ENCODE measurements around the gene ABCA5. TPM values are rescaled to one million over a fixed set of nuclear protein-coding genes. Genes with fewer than 3 reads are reported as not detected.

ABCA5 gene
- total and polyA plus RNA-seq, 2 of the 13 experiments (the other 11 are each of a cell fraction or from before 2014, with no cell fraction given): 9.7 to 10.1 TPM

DNA sequence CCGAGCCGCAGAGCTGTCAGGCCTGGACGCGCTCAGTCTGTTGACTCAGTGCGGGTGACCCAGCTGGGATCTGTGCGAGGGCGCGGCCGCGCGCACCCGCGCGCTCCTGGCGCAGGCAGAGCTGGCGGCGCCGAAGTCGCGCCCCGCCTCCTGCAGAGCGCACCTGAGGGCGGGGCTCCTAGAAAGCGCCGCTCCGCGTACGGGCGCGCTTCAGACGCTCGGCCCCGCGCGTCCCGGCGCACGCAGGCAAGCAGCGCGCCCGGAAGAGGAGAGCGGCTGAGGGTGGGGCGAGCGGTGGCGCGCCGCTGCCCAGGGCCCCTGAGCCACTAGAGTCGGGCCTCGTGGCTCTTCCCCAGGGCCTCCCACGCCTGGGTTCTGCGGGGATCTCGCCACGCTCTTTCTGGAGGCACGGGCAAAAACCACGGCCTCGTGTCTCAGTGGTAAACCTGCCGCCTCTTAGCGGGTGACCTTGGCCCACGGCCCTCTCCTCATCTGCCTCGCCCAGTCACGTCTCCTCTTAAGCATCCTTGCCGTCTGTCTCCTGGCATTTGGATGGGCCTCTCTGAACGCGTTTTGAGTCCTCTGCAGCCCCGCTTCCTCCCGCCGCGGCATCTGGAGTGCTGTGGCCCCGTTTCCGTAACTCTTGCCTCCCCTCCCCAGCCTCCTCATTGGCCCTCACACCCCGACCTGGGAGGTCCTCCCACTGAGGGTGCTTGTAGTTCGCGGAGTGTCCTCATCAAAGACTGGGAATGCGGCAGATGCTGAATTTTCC, at the start of gene ABCA5 (continued):
- TF ChIP-seq, protein P1, sequence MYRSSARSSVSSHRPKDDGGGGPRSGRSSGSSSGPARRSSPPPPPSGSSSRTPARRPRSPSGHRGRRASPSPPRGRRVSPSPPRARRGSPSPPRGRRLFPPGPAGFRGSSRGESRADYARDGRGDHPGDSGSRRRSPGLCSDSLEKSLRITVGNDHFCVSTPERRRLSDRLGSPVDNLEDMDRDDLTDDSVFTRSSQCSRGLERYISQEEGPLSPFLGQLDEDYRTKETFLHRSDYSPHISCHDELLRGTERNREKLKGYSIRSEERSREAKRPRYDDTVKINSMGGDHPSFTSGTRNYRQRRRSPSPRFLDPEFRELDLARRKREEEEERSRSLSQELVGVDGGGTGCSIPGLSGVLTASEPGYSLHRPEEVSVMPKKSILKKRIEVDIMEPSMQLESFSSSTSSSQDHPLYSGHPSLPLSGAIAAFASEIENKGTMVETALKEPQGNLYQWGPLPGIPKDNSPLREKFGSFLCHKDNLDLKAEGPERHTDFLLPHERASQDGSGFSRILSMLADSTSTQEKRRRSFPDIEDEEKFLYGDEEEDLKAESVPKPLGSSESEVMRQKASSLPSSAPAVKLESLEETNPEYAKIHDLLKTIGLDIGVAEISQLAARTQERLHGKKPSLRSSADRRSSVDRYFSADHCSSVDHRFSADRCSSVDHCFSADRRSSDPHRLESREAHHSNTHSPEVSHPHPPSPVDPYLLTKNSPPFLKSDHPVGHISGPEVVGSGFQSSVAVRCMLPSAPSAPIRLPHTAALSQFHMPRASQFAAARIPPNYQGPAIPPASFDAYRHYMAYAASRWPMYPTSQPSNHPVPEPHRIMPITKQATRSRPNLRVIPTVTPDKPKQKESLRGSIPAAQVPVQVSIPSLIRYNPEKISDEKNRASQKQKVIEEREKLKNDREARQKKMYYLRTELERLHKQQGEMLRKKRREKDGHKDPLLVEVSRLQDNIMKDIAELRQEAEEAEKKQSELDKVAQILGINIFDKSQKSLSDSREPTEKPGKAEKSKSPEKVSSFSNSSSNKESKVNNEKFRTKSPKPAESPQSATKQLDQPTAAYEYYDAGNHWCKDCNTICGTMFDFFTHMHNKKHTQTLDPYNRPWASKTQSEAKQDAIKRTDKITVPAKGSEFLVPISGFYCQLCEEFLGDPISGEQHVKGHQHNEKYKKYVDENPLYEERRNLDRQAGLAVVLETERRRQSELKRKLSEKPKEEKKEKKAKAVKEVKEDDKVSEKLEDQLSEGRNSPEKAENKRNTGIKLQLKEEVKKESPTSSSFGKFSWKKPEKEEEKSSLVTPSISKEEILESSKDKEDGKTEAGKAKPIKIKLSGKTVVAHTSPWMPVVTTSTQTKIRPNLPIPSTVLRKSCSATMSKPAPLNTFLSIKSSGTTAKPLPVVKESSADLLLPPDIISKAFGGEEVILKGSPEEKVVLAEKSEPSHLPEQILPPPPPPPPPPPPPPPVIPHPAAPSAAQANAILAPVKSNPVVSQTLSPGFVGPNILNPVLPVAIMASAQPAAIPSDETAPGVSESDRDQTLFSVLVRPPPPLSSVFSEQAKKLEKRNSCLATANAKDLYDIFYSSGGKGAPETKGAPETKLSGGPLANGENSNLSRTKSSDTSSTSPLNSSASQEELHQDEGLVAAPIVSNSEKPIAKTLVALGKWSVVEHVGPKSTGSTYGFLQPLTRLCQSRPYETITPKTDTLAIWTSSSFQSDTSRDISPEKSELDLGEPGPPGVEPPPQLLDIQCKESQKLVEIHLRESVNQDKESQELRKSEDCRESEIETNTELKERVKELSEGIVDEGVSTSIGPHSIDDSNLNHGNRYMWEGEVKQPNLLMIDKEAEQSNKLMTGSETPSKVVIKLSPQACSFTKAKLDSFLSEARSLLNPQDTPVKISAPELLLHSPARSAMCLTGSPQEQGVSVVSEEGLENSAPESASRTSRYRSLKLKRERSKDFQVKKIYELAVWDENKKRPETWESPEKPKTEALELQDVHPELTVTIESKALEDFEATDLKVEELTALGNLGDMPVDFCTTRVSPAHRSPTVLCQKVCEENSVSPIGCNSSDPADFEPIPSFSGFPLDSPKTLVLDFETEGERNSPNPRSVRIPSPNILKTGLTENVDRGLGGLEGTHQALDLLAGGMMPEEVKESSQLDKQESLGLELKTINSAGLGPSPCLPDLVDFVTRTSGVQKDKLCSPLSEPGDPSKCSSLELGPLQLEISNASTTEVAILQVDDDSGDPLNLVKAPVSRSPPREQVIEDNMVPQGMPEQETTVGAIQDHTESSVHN (CRISPR knock-in tag; IDR thresholded peaks at IDR 0.05): 0 out of 2 replicates have a peak, but pooled peaks have one; percentile 66
- TF ChIP-seq ZNF251 (CRISPR knock-in tag; IDR thresholded peaks at IDR 0.05) (0 out of 2 replicates have a peak, but pooled peaks have one; percentile 83), SMC3 (IDR thresholded peaks at IDR 0.05; ENCODE audit: low read length) (no peak), MBNL3 (CRISPR knock-in tag; conservative IDR thresholded peaks at IDR 0.05) (no peak), THYN1 (CRISPR knock-in tag; IDR thresholded peaks at IDR 0.05; ENCODE audit: borderline replicate concordance, low read depth) (no peak), PHF8 (CRISPR knock-in tag; IDR thresholded peaks at IDR 0.05) (peak; percentile 91), SKI (IDR thresholded peaks at IDR 0.05; ENCODE audit: partially characterized antibody) (peak; percentile 94), ZNF776 (CRISPR knock-in tag; IDR thresholded peaks at IDR 0.05) (peak; percentile 76), PHB2 (IDR thresholded peaks at IDR 0.05; ENCODE audit: partially characterized antibody) (no peak), MAF1 (CRISPR knock-in tag; IDR thresholded peaks at IDR 0.05; ENCODE audit: borderline replicate concordance) (no peak), ZNF343 (CRISPR knock-in tag; IDR thresholded peaks at IDR 0.05) (peak; percentile 15; the same call in 1 of the 2 replicates), BORCS8-MEF2B (CRISPR knock-in tag; IDR thresholded peaks at IDR 0.05) (peak; percentile 78), HOXA7 (CRISPR knock-in tag; IDR thresholded peaks at IDR 0.05) (no peak)
- TF ChIP-seq, protein P2, sequence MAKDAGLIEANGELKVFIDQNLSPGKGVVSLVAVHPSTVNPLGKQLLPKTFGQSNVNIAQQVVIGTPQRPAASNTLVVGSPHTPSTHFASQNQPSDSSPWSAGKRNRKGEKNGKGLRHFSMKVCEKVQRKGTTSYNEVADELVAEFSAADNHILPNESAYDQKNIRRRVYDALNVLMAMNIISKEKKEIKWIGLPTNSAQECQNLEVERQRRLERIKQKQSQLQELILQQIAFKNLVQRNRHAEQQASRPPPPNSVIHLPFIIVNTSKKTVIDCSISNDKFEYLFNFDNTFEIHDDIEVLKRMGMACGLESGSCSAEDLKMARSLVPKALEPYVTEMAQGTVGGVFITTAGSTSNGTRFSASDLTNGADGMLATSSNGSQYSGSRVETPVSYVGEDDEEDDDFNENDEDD (CRISPR knock-in tag; IDR thresholded peaks at IDR 0.05; ENCODE audit: borderline replicate concordance): no peak; the same call in 1 of the 2 replicates
- TF ChIP-seq, protein P3, sequence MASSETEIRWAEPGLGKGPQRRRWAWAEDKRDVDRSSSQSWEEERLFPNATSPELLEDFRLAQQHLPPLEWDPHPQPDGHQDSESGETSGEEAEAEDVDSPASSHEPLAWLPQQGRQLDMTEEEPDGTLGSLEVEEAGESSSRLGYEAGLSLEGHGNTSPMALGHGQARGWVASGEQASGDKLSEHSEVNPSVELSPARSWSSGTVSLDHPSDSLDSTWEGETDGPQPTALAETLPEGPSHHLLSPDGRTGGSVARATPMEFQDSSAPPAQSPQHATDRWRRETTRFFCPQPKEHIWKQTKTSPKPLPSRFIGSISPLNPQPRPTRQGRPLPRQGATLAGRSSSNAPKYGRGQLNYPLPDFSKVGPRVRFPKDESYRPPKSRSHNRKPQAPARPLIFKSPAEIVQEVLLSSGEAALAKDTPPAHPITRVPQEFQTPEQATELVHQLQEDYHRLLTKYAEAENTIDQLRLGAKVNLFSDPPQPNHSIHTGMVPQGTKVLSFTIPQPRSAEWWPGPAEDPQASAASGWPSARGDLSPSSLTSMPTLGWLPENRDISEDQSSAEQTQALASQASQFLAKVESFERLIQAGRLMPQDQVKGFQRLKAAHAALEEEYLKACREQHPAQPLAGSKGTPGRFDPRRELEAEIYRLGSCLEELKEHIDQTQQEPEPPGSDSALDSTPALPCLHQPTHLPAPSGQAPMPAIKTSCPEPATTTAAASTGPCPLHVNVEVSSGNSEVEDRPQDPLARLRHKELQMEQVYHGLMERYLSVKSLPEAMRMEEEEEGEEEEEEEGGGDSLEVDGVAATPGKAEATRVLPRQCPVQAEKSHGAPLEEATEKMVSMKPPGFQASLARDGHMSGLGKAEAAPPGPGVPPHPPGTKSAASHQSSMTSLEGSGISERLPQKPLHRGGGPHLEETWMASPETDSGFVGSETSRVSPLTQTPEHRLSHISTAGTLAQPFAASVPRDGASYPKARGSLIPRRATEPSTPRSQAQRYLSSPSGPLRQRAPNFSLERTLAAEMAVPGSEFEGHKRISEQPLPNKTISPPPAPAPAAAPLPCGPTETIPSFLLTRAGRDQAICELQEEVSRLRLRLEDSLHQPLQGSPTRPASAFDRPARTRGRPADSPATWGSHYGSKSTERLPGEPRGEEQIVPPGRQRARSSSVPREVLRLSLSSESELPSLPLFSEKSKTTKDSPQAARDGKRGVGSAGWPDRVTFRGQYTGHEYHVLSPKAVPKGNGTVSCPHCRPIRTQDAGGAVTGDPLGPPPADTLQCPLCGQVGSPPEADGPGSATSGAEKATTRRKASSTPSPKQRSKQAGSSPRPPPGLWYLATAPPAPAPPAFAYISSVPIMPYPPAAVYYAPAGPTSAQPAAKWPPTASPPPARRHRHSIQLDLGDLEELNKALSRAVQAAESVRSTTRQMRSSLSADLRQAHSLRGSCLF (CRISPR knock-in tag; IDR thresholded peaks at IDR 0.05; ENCODE audit: borderline replicate concordance): no peak
